HG03469 (cell line): ENCODE data around the gene PIK3C2B.

Experiments used
- ATAC-seq: cut with Tn5 transposase; IDR thresholded peaks from one replicate; pipeline ENCODE4 v1.9.1; 2021; ENCODE audit warnings: mild to moderate bottlenecking, moderate library complexity, moderate number of reproducible peaks; ENCODE audit not compliant: unreplicated experiment

The PIK3C2B gene

DNA sequence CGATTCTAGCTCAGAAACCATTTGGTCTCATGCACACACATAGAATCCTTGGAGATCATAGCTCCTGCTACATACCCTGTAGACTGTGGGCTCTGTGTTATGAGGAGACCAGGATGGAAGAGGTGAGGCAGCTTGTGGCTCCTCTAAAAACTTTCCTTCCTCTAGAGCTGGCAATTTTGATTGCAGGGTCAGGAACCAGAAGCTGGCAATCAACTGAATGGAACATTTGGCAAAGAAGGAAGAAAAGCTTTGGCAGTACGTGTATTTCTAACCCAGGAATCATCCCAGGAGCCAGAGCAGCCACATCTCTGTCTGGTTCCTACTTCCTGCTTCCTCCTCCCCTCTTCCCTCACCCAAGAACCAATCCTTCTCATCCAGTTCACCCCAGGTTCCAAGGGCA lies 15.7 kb downstream of the PIK3C2B start:
- ATAC-seq, result no peak

GRCh38 chr1:204478172-204478899 lies 16.3 kb downstream of the PIK3C2B start:
- no peak for ATAC-seq

DNA sequence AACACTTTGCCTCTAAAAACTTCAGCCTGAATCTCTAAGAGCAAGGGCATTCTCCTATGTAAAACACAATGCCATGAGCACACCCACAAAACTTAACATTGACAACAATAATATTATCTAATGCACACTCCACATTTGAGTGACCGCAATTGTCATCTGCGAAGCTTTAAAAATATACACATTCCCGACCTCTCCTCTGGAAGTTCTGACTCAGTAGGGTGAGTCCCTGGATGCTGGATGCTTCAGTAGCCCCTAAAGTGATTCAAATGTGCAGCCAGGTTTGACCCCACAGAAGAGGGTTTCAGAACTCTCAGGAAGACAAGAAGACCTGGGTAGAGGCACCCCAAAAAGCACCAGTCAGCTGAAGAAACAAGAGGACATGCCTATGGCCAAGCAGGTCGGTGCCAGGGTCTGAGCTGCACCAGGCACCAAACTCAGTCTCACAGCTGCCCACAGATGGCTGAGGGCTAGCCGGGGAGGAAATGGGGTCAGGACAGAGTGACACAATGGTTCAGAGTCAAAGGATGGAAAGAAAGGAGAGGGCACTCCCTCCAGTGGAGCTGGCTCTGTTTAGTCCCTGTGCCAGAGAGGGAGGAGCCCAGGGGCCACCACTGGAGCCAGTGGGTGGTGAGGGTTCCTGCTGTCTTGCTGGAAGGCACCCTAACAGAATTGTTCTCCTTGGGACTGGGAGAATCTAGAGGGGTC lies 17.4 kb downstream of the PIK3C2B start:
- no peak for ATAC-seq

- no peak for ATAC-seq
These were observed 18.0 kb downstream of the PIK3C2B start for GRCh38 chr1:204476563-204476962.

GRCh38 chr1:204475656-204476432 lies 18.8 kb downstream of the PIK3C2B start:
- ATAC-seq, result no peak

DNA sequence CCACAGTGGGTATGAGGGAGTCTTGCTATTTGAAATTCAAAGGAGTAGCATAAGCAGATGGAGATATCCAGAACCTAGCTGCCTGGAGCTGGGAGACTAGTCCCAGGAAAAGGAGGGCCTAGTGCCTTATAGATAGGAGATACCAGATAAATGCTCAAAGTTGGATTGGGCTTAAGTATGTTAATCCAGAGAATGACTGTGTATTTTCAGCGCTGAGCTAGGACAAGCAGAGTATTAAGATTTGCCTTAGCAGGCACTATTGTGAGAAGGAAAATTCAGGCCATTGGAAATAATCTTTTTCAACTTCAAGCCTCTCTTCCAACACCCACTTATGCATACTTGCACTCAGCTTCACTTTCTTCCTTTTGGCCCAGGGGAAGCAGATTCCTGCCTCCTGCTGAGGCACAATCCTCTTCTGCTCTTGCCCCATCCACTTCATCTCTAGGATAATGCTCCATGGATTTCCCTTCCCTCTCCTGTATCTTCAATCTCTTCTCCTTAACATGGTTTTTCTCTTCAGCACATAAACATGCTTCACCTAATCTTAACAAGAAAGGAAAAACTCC lies 21.1 kb downstream of the PIK3C2B start:
- ATAC-seq, result no peak

DNA sequence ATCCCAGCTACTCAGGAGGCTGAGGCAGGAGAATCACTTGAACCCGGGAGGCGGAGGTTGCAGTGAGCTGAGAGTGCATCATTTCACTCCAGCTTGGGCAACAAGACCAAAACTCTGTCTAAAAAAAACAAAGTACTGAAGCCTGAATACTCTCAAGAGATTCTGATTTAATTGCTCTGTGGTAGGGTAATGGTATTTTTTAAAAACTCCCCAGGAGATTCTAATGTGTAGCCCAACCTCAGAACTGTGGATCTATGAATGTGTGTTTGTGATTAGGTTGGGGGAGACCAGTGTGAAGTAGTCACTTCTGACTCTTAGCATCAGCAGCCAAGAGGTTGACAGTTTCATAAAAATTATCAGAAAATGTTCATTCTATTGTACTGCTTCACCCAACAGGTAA lies 21.9 kb downstream of the PIK3C2B start:
- ATAC-seq, result no peak

GRCh38 chr1:204471687-204472086 lies 22.9 kb downstream of the PIK3C2B start:
- no peak for ATAC-seq

DNA sequence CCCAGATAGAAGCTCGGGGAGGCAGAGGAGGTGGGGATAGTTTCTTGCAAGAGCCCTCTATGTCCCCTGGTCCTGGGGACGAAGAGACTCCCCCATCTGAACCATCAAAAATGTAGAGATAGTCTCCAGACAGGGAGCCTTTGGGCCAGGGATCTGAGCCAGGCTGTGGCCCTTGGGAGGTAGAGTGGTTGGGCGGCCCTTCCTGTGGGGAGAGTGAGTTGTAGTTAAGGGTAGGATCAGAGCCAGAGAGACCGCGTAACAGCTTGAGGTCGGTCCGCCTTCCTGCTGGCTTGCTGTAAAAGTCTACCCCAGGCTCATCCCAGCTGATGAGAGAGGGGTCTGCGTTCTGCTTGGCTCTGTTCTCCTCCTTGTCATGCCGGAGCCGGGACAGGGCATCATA lies 25.3 kb downstream of the PIK3C2B start:
- no peak for ATAC-seq

DNA sequence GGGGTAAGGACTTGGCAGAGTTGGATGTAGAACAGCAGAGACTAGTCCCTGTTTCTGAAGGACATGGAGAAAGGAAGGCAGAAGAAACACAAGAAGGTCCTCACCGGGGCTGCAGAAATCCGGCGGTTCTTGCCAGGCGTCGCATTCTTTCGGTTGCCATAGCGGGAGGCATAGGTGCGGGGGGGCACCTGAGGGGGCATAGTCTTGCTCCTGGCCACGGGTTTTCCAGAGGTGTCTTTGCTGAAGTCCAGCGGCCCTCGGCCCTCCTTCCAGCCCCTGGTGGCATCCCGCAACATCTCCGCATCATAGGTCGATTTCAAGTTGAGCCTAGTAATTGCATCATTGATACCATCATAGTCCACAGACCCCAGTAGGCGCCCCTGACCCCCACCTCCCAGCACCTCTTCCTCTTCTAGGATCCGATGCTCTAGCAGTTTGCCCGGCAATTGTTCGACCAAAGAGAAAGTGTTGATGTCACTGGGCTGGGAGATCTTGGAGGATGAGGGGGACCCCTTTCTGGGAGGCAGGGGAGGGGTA lies 25.8 kb downstream of the PIK3C2B start:
- no peak for ATAC-seq

DNA sequence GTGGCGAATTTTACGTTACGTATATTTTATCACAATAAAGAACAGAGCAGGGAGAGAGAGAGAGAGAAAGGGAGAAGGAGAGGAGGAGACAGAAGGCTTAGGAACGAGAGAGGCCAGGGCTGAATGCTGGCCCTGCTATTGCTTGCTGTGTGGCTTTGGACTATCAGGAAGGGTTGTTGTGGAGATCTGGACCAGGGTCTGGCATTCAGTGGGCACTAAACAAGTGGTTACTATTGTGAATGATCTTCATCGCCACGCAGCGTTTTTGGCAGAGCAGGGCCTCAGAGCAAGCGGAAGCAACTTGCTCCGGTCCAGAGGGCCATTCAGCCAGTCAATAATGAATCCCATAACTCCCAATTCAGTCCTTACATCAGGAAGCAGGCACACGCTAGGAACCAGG lies 26.4 kb downstream of the PIK3C2B start:
- no peak for ATAC-seq

DNA sequence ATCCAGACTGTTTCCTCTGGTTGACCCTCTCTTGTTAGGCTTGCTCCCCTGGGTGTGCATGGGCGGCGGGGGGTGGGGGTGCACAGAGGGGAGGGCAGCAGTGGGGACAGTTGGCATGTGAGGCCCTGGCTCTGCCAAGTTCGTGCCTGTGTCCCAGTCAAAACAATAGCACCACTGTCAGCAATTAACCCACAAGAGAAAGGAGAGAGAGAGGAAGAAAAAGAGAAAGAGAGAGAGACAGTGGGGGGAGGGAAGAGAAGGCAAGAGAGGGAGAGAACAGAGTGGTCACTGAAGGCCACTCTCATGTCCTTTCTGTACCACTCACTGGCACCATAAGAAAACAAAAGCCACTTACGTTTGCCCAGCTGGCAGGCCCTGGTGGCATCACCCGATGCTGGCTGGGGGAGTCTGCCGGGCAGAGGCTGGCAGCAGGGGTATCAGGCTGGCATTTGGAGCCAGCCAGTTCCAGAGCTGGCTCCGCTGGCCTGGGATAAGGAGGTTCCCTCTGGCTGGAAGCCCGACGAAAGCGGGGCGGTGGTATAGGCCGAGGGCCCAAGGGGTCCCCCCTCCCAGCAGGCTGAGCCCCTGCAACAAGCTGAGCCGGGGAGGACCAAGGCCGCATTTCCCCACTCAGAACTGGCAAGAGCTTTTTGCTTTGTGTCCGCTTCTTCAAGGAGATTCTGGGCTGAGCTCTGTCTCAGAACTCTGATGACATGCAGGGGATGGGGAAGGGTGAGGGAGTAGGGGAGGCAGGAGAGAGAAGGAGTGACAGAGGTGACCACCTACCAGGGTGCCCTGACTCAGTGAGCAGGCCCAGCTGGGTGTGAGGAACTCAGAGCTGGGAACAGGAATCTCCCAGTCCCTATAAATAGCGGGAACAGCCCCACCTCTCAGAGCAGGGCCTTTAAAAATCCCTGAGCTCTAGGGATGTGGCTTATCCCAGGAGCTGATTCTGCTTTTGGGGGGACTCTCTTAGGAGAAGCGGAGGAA lies 27.9 kb downstream of the PIK3C2B start:
- no peak for ATAC-seq

DNA sequence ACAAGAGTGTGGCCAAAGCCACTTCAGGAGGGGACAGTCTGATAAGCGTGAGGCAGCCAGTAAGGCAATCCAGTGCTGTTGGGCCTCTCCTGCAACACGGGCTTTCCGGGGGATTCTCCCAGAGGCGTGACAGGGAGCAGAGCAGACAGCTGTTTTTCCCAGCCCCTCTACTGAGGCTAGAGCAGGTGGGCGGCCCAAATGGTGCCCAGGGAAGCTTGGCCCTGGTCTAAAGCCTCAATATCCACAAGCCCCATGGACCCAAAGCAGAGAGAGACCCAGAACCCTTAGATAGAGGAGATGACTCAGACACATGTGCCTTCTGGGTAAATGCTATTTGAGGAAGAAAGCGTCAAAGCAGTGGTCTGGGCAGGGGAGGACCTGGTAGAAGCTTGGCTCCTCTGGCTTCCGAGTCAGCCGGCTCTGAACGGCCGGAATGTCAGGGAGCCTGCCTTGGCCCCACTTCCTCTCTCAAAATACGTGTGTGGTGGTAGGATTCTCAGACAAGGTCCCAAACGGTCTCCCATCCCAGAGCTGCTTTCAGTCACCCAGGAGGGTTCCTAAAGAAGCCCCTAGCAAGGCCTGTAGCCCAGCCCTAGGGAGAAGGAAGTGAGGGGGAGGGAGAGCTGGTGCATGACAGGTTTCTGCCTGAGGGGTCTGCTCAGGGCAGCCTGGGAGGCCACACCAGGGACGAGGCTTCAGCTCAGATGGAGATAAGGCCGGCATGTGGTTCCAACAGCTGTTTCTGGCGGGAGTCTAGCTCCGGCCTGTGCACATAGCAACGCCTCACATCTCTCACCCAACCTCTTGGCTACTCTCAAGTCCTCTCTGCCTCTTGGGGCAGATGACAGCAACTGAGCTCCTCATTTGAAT lies 28.8 kb downstream of the PIK3C2B start:
- no peak for ATAC-seq

DNA sequence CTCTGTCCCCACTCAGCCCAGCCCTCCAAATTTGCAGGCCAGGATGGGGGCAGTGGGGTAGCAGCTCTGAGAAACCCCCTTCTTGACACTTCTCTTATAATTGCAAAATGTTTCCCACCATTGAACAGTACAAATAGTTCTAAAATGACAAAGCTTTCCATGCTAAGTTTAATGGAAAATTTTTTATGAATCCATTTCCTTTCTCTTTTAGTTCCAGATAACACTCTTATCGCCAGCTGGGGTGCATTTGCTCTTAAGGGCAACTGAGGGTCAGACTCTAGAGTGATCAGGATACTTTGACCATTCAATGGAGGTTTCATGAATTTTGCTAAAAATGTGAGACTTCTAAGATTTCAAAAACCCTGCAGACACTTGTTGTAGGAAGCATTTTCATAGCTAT lies 29.9 kb downstream of the PIK3C2B start:
- ATAC-seq, result no peak

DNA sequence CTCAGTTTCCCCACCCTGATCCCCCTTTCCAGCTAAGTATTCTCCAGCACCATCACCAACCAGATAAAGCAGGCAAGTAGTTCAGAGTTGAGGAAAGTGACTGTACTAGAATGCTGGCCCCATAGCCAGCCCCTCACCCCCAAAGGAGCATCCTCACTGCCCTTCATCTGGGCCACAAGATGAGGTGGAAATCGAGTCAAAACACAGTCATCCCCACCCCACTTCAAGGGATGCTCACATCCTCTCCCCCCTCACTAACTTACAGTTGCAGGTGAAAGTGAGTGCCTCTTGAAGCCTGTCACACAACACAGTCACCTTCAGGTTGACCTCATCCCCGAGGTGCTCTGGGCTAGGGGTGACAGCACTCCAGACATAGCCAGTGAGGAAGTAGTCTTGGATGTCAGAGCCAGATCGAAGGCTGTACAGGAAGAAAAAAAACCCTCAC lies 30.4 kb downstream of the PIK3C2B start:
- ATAC-seq, result no peak

GRCh38 chr1:204463125-204464060 lies 31.2 kb downstream of the PIK3C2B start:
- ATAC-seq, result no peak

DNA sequence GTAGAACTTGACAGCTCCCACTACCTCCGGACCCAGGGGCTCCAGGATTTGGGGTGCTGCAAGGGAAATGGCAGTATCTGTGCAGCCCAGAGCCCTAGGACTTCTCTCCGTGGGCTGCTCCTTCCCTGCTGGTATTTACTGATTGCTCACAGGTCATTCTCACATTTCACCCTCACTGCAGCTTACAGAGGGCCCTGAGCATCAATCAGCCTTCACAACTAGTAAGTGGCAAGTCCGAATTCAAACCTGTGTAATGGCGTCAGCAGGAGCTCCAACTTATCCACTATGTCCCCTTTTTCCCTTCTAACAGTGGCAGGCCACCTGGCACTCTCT lies 32.4 kb downstream of the PIK3C2B start:
- ATAC-seq, result no peak
